ENCODE results near the gene DUS4L. TPM values are rescaled to one million over a fixed set of nuclear protein-coding genes. Genes with fewer than 3 reads are reported as not detected.

The DUS4L gene

DNA sequence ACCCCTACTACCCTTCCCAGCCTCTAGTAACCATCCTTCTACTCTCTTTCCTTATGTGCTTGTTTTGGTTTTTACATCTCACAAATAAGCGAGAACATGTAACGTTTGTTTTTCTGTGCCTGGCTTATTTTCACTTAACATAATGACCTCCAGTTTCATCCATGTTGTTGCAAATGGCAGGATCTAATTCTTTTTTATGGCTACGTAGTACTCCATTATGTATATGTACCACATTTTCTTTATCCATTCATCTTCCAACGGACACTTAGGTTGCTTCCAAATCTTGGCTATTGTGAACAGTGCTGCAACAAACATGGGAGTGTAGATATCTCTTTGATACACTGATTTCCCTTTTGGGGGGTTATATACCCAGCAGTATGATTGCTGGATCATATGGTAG is 63.2 kb downstream of the DUS4L start:
- WGBS, 2 donors (ENCODE audit: extremely low coverage in 2 of 2, insufficient read length in 2 of 2, insufficient replicate concordance in 1 of 2): no CpG with 5 or more reads among the region's 4 CpGs
- no peak overlapping the region for H4K8ac ChIP-seq (ENCODE audit: low read depth, low read length)
- no peak overlapping the region for H2BK15ac ChIP-seq (ENCODE audit: low read length)
- no peaks in the 10 kb centered on the region for H3K36me3 ChIP-seq (replicated peaks in 1 of 2; ENCODE audit: control insufficient read depth in 2 of 2, insufficient read depth in 2 of 2, low read length in 2 of 2)
- no peak overlapping the region for H2AFZ ChIP-seq (ENCODE audit: low read length)
- no peak overlapping the region for H2BK5ac ChIP-seq (ENCODE audit: low read length)
- H3K27ac ChIP-seq (replicated peaks; ENCODE audit: low read length): no peak overlapping the region
- H2BK120ac ChIP-seq (ENCODE audit: low read depth, low read length): no peak overlapping the region
- no peak overlapping the region for H3K18ac ChIP-seq (ENCODE audit: low read length)
- DNase-seq (ENCODE audit: low spot score): no peak
- no peaks in the 10 kb centered on the region for H3K79me1 ChIP-seq (ENCODE audit: low read depth, low read length)
- no peak overlapping the region for H3K23ac ChIP-seq (ENCODE audit: low read depth, low read length, poor library complexity)
- no peak overlapping the region for H3K4me3 ChIP-seq (ENCODE audit: low read length in 2 of 2)
- no peak overlapping the region for H2BK12ac ChIP-seq (ENCODE audit: low read length)
- no peaks in the 10 kb centered on the region for H3K9me3 ChIP-seq (replicated peaks in 1 of 2; ENCODE audit: control insufficient read depth in 2 of 2, insufficient read depth in 1 of 2, low read depth in 1 of 2, low read length in 2 of 2)
- no peak overlapping the region for H4K91ac ChIP-seq (ENCODE audit: low read depth, low read length, poor library complexity)
- H3K4me1 ChIP-seq (ENCODE audit: control insufficient read depth in 2 of 2, insufficient read depth in 1 of 2, low read depth in 1 of 2, low read length in 2 of 2): no peaks in the 10 kb centered on the region
- no peaks in the 10 kb centered on the region for H3K27me3 ChIP-seq (ENCODE audit: control insufficient read depth in 3 of 3, insufficient read depth in 3 of 3, low read depth in 1 of 3, low read length in 3 of 3)
- H2AK5ac ChIP-seq (ENCODE audit: low read depth, low read length): no peak overlapping the region
- no peak overlapping the region for H3K4me2 ChIP-seq (ENCODE audit: insufficient read depth, low read length, poor library complexity, severe bottlenecking)
- H3K9ac ChIP-seq (ENCODE audit: low read depth, low read length, poor library complexity): no peak overlapping the region
- H3K4ac ChIP-seq (ENCODE audit: low read length): no peak overlapping the region
- H3K14ac ChIP-seq (ENCODE audit: low read length): no peak overlapping the region

Small RNA genes within 50 kb of the gene (small RNA-seq; reads per million reads assigned to genes)
- gene RF01233 (ENCODE audit: insufficient read depth): not detected
